H1 (cell line): ENCODE data around the gene FMNL2. TPM values are rescaled to one million over a fixed set of nuclear protein-coding genes. Genes with fewer than 3 reads are reported as not detected.

Experiments used
- CTCF ChIA-PET: fragments of 300-600 bp; sonication (Branson Sonifier 250); formaldehyde crosslinking; loops from one replicate; lab custom pipeline; 2021; ENCODE audit not compliant: partially characterized antibody; lab: Charles Lee
- POLR2A ChIA-PET: fragments of 300-600 bp; sonication (Branson Sonifier 250); formaldehyde crosslinking; loops from one replicate; lab custom pipeline; 2021; ENCODE audit warnings: inconsistent platforms; ENCODE audit not compliant: partially characterized antibody; lab: Charles Lee
- DNase-seq, 2 experiments: peaks; one replicate each; pipeline versions ENCODE4 v3.0.0 to v3.0.0-alpha.2; 2010 to 2022; ENCODE audit warnings: low spot score in 2 of 2, low read depth in 1 of 2, mixed read lengths in 1 of 2
- FAIRE-seq: peaks from 2 replicates; lab custom pipeline; 2011; peaks lifted over from hg19 to GRCh38; lab: Jason Lieb, UNC
- H2AFZ ChIP-seq: 2 replicates; pipeline ENCODE4 v1.8.1; 2012; ENCODE audit warnings: low read length, inconsistent platforms
- H2AK5ac ChIP-seq: 2 replicates; pipeline ENCODE4 v1.6.1; 2013; ENCODE audit warnings: low read depth, low read length
- H2BK120ac ChIP-seq: replicated peaks from 2 replicates; pipeline ENCODE3; 2013; ENCODE audit warnings: low read depth, low read length, inconsistent platforms
- H2BK12ac ChIP-seq: 2 replicates; pipeline ENCODE4 v1.6.1; 2013; ENCODE audit warnings: low read depth, low read length
- H2BK15ac ChIP-seq: 2 replicates; pipeline ENCODE4 v1.6.1; 2013; ENCODE audit warnings: low read length
- H2BK20ac ChIP-seq: 2 replicates; pipeline ENCODE4 v1.6.1; 2013; ENCODE audit warnings: low read length
- H2BK5ac ChIP-seq: 2 replicates; pipeline ENCODE4 v1.6.1; 2013; ENCODE audit warnings: low read depth, low read length
- H3K14ac ChIP-seq: 2 replicates; pipeline ENCODE4 v1.6.1; 2013; ENCODE audit warnings: inconsistent platforms; ENCODE audit not compliant: insufficient read length
- H3K18ac ChIP-seq: 2 replicates; pipeline ENCODE4 v1.6.1; 2013; ENCODE audit warnings: low read length; ENCODE audit errors: extremely low read depth
- H3K23ac ChIP-seq: 2 replicates; pipeline ENCODE4 v1.6.1; 2013; ENCODE audit warnings: inconsistent platforms; ENCODE audit not compliant: insufficient read length
- H3K23me2 ChIP-seq: 2 replicates; pipeline ENCODE4 v1.6.1; 2013; ENCODE audit warnings: low read depth, low read length
- H3K27ac ChIP-seq: 2 replicates; pipeline ENCODE4 v1.6.1; 2011; ENCODE audit warnings: low read depth, low read length, inconsistent platforms
- H3K27me3 ChIP-seq, 4 experiments: replicated peaks in 1 of 4; 1 replicate in 1 of 4; 2 replicates in 3 of 4; pipeline versions ENCODE4 v1.6.1 to v1.8.1; 2011 to 2013; ENCODE audit warnings: low read length in 3 of 4, mild to moderate bottlenecking in 3 of 4, inconsistent platforms in 2 of 4, mixed read lengths in 2 of 4, moderate library complexity in 1 of 4; ENCODE audit not compliant: control insufficient read depth in 3 of 4, insufficient read depth in 3 of 4; ENCODE audit errors: extremely low read depth in 1 of 4
- H3K36me3 ChIP-seq, 4 experiments: 2 replicates each; pipeline versions ENCODE4 v1.6.1 to v1.8.1; 2011 to 2013; ENCODE audit warnings: mild to moderate bottlenecking in 4 of 4, low read length in 3 of 4, moderate library complexity in 2 of 4, control low read depth in 1 of 4, inconsistent platforms in 1 of 4; ENCODE audit not compliant: insufficient read depth in 4 of 4, control insufficient read depth in 2 of 4
- H3K4ac ChIP-seq: replicated peaks from 2 replicates; pipeline ENCODE3; 2013; ENCODE audit warnings: low read length, low read depth, mixed read lengths, inconsistent platforms; ENCODE audit not compliant: insufficient read length
- H3K4me1 ChIP-seq, 4 experiments: replicated peaks in 1 of 4; 1 replicate in 1 of 4; 2 replicates in 3 of 4; pipeline versions ENCODE4 v1.6.1 to v1.8.1; 2011 to 2013; ENCODE audit warnings: low read length in 3 of 4, inconsistent platforms in 2 of 4, mixed read lengths in 1 of 4; ENCODE audit not compliant: insufficient read depth in 4 of 4, control insufficient read depth in 3 of 4
- H3K4me2 ChIP-seq, 2 experiments: 2 replicates each; pipeline versions ENCODE4 v1.6.1 to v1.8.1; 2011 to 2013; ENCODE audit warnings: low read depth in 2 of 2, low read length in 2 of 2, control low read depth in 1 of 2, inconsistent platforms in 1 of 2, mild to moderate bottlenecking in 1 of 2; ENCODE audit not compliant: insufficient read depth in 1 of 2
- H3K4me3 ChIP-seq, 4 experiments: fragments of 200-600, 300-600 bp in 1 of 4; sonication (generic), shearing (Covaris generic), sonication (Bioruptor Twin) in 1 of 4; 2 replicates each; pipeline versions ENCODE4 v1.5.1 to v1.8.1; 2011 to 2016; ENCODE audit warnings: low read length in 4 of 4, low read depth in 3 of 4, control low read depth in 2 of 4, inconsistent platforms in 2 of 4, mild to moderate bottlenecking in 2 of 4, mixed read lengths in 1 of 4, moderate library complexity in 1 of 4; ENCODE audit not compliant: insufficient read depth in 2 of 4; ENCODE audit errors: extremely low read depth in 1 of 4
- H3K56ac ChIP-seq: replicated peaks from 2 replicates; pipeline ENCODE3; 2013; ENCODE audit warnings: low read depth, mild to moderate bottlenecking, mixed read lengths, low read length, inconsistent platforms; ENCODE audit not compliant: insufficient read length
- H3K79me1 ChIP-seq: 2 replicates; pipeline ENCODE4 v1.6.1; 2013; ENCODE audit warnings: low read depth, low read length, control low read depth
- H3K79me2 ChIP-seq, 2 experiments: 2 replicates each; pipeline versions ENCODE4 v1.6.1 to v1.8.1; 2012 to 2013; ENCODE audit warnings: low read length in 2 of 2, mild to moderate bottlenecking in 2 of 2, inconsistent platforms in 1 of 2; ENCODE audit not compliant: insufficient read depth in 2 of 2, control insufficient read depth in 1 of 2
- H3K9ac ChIP-seq, 4 experiments: replicated peaks in 1 of 4; 1 replicate in 1 of 4; 2 replicates in 3 of 4; pipeline versions ENCODE4 v1.6.1 to v1.8.1; 2011 to 2013; ENCODE audit warnings: low read depth in 3 of 4, low read length in 3 of 4, control low read depth in 2 of 4, mild to moderate bottlenecking in 2 of 4, moderate library complexity in 2 of 4, inconsistent platforms in 1 of 4; ENCODE audit errors: extremely low read depth in 1 of 4
- H3K9me3 ChIP-seq, 2 experiments: 2 replicates each; pipeline versions ENCODE4 v1.6.1 to v1.8.1; 2012 to 2013; ENCODE audit warnings: mild to moderate bottlenecking in 2 of 2, moderate library complexity in 2 of 2, control low read depth in 1 of 2, inconsistent platforms in 1 of 2, low read depth in 1 of 2, low read length in 1 of 2, mixed read lengths in 1 of 2; ENCODE audit not compliant: insufficient read depth in 2 of 2
- H4K20me1 ChIP-seq, 2 experiments: replicated peaks in 1 of 2; 2 replicates each; pipeline versions ENCODE3 to v1.8.1; 2011 to 2013; ENCODE audit warnings: inconsistent platforms in 2 of 2, low read length in 2 of 2, mild to moderate bottlenecking in 1 of 2; ENCODE audit not compliant: insufficient read depth in 2 of 2, control insufficient read depth in 1 of 2
- H4K5ac ChIP-seq: 2 replicates; pipeline ENCODE4 v1.6.1; 2013; ENCODE audit warnings: low read length, low read depth, mixed read lengths, inconsistent platforms; ENCODE audit not compliant: insufficient read length
- H4K8ac ChIP-seq: 2 replicates; pipeline ENCODE4 v1.8.0; 2013; ENCODE audit warnings: mild to moderate bottlenecking, moderate library complexity, low read length, inconsistent platforms; ENCODE audit not compliant: insufficient read depth; ENCODE audit errors: extremely low read depth
- H4K91ac ChIP-seq: replicated peaks from 2 replicates; pipeline ENCODE3; 2013; ENCODE audit warnings: low read length, mixed read lengths, inconsistent platforms; ENCODE audit not compliant: insufficient read length
- JUN ChIP-seq: IDR thresholded peaks from 2 replicates; pipeline ENCODE4 v1.6.1; 2011; ENCODE audit warnings: low read depth, mild to moderate bottlenecking, improper control_type of control experiment, low read length
- WGBS, 2 experiments: shearing (Covaris generic) in 1 of 2; methylation state at CpG; one replicate each; pipeline versions ENCODE4 v1.1.6 to v1.1.7; 2013 to 2015; ENCODE audit warnings: low lambda C conversion rate in 2 of 2, mixed read lengths in 2 of 2, inconsistent platforms in 1 of 2, low coverage in 1 of 2, missing lambda C conversion rate in 1 of 2; ENCODE audit not compliant: insufficient replicate concordance in 2 of 2, insufficient coverage in 1 of 2, insufficient read length in 1 of 2; ENCODE audit errors: extremely low coverage in 1 of 2, missing lambda C conversion rate in 1 of 2; 5-methylcytosine and 5-hydroxymethylcytosine counted together
- polyA plus RNA-seq, 7 experiments: library from polyadenylated mRNA; depleted of rRNA in 3 of 7; stranded (reverse) in 5 of 7; unstranded in 2 of 7; fragments of >200 nt in 5 of 7; fragments of 200-250 nt in 2 of 7; gene quantifications; 1 replicate in 5 of 7; 2 replicates in 1 of 7; 4 replicates in 1 of 7; pipeline versions ENCODE4 v1.2.1 to v1.2.3, GENCODE V29; 2011 to 2013; ENCODE audit warnings: missing spikeins in 2 of 7, mixed read lengths in 2 of 7
- total RNA-seq: library from RNA; stranded (reverse); fragmentation: NEBNext Ultra II Directional; extraction: Animal tissue kit (Norgen Biotek cat#: 25700); gene quantifications from 2 replicates; pipeline ENCODE4 v1.2.1, GENCODE V29; 2021

The FMNL2 gene
- total and polyA plus RNA-seq, 2 of the 8 experiments (the other 6 are each of a cell fraction or from before 2014, with no cell fraction given) = 15.5 to 45.1 TPM

DNA sequence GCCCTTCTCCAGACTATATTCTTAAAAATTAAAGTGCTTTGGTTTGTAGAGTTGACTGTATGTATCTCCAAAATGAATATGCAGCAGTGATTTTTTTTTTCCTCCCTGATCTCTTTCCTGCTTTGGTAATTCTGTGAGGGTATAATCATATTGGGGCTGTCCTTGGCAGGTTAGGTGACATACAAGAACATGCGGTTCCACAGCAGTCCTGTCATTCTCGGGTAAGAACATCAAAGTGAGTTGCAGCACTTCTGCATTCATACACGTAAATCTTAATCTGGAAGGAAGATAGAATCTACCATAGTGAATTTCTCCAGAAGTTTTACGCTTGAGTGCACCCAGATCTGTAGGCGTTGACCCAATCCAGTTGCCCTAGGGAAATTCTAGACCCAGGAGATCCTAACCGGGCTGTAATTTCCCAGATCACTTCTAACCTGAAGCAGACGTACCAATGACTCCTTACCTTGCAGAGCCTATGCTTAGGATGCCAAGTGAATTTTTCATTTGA, 272.9 kb downstream of the FMNL2 start:
- no peak overlapping the region for H3K4me3 ChIP-seq

More for the DNA sequence above, 272.9 kb downstream of the FMNL2 start:
- no peak overlapping the region for H3K14ac ChIP-seq
- FAIRE-seq = no peak
- H2BK12ac ChIP-seq = no peak overlapping the region
- no peaks in the 10 kb centered on the region for H3K79me2 ChIP-seq
- no peak for TF ChIP-seq JUN
- DNase-seq = no peak
- no peak overlapping the region for H2BK15ac ChIP-seq
- no peaks in the 10 kb centered on the region for H3K9me3 ChIP-seq
- no peak overlapping the region for H2AFZ ChIP-seq
- H4K91ac ChIP-seq = no peak overlapping the region
- CTCF ChIA-PET = no interaction called here
- no peak overlapping the region for H2BK5ac ChIP-seq
- H3K23me2 ChIP-seq = no peaks in the 10 kb centered on the region
- H4K8ac ChIP-seq = no peak overlapping the region
- WGBS, 2 experiments = 85% methylated on average over 7 of the region's 7 CpGs; no CpG with 5 or more reads in 1 of the 2 experiments
- no peaks in the 10 kb centered on the region for H4K20me1 ChIP-seq
- H2BK20ac ChIP-seq = no peak overlapping the region
- no peak overlapping the region for H3K18ac ChIP-seq
- no peaks in the 10 kb centered on the region for H3K4me1 ChIP-seq
- H4K5ac ChIP-seq = no peak overlapping the region
- H2AK5ac ChIP-seq = no peak overlapping the region
- H3K79me1 ChIP-seq = no peaks in the 10 kb centered on the region; the same call in 1 of the 2 replicates
- no peak overlapping the region for H2BK120ac ChIP-seq
- no peak overlapping the region for H3K4ac ChIP-seq
- no peak overlapping the region for H3K4me2 ChIP-seq
- no peaks in the 10 kb centered on the region for H3K27me3 ChIP-seq
- H3K36me3 ChIP-seq = peaks cover 0 to 25% (median 7%) of the 10 kb centered on the region in 4 experiments; a peak in 4 of 8 replicates
- no peak overlapping the region for H3K9ac ChIP-seq
- H3K56ac ChIP-seq = no peak overlapping the region
- H3K27ac ChIP-seq = no peak overlapping the region
- H3K23ac ChIP-seq = no peak overlapping the region
- POLR2A ChIA-PET = no interaction called here
